Smooth muscle cell (in vitro differentiated cells): ENCODE data around the gene SQSTM1. TPM values are rescaled to one million over a fixed set of nuclear protein-coding genes. Genes with fewer than 3 reads are reported as not detected.

Source experiments
- DNase-seq: peaks from one replicate; lab custom pipeline; 2025; ENCODE audit not compliant: unreplicated experiment; lab: John Stamatoyannopoulos, UW
- H2AFZ ChIP-seq: fragments of 200-600 bp; sonication (generic); 2 replicates; pipeline ENCODE4 v1.6.0; 2016; ENCODE audit warnings: antibody characterized with exemption, low read depth, mild to moderate bottlenecking
- H3F3A ChIP-seq: fragments of 200-600 bp; sonication (generic); 2 replicates; pipeline ENCODE4 v1.6.0; 2017; ENCODE audit warnings: antibody characterized with exemption, low read depth
- H3K27ac ChIP-seq: fragments of 200-600 bp; sonication (generic); 2 replicates; pipeline ENCODE4 v1.5.1; 2016; ENCODE audit warnings: low read depth, mild to moderate bottlenecking
- H3K27me3 ChIP-seq: fragments of 200-600 bp; sonication (generic); 2 replicates; pipeline ENCODE4 v1.6.1; 2016; ENCODE audit warnings: low read depth, mild to moderate bottlenecking
- H3K36me3 ChIP-seq: fragments of 200-600 bp; sonication (generic); 2 replicates; pipeline ENCODE4 v1.5.1; 2016; ENCODE audit warnings: low read depth
- H3K4me1 ChIP-seq: fragments of 200-600 bp; sonication (generic); 2 replicates; pipeline ENCODE4 v1.5.1; 2016; ENCODE audit warnings: low read depth
- H3K4me2 ChIP-seq: fragments of 200-600 bp; sonication (generic); 2 replicates; pipeline ENCODE4 v1.6.0; 2016; ENCODE audit warnings: mild to moderate bottlenecking
- H3K4me3 ChIP-seq: fragments of 200-600 bp; sonication (generic); 2 replicates; pipeline ENCODE4 v1.5.1; 2016; ENCODE audit warnings: mild to moderate bottlenecking
- H3K79me2 ChIP-seq: fragments of 200-600 bp; sonication (generic); 2 replicates; pipeline ENCODE4 v1.6.0; 2016; ENCODE audit warnings: low read depth, mild to moderate bottlenecking
- H3K9ac ChIP-seq: fragments of 200-600 bp; sonication (generic); 2 replicates; pipeline ENCODE4 v1.6.0; 2016; ENCODE audit warnings: low read depth
- H3K9me3 ChIP-seq: fragments of 200-600 bp; sonication (generic); replicated peaks from 2 replicates; pipeline ENCODE4 v1.5.1; 2016; ENCODE audit warnings: low read depth
- H4K20me1 ChIP-seq: fragments of 200-600 bp; sonication (generic); 2 replicates; pipeline ENCODE4 v1.6.0; 2016; ENCODE audit warnings: low read depth
- WGBS: methylation state at CpG from one replicate; pipeline ENCODE4 v1.1.7; 2016; ENCODE audit warnings: low lambda C conversion rate; 5-methylcytosine and 5-hydroxymethylcytosine counted together
- polyA plus RNA-seq: library from polyadenylated mRNA; unstranded; fragments of >200 nt; fragmentation: Nextera tagmentation; extraction: Ambion mirVana; gene quantifications from 2 replicates; pipeline ENCODE4 v1.2.1, GENCODE V29; 2016
- total RNA-seq: library from RNA; depleted of rRNA; stranded (reverse); fragments of >200 nt; gene quantifications from 2 replicates; pipeline ENCODE4 v1.2.3, GENCODE V29; 2014
- TF ChIP-seq, protein P1 (sequence below): fragments of 200-600 bp; sonication (generic); IDR thresholded peaks from 2 replicates; pipeline ENCODE4 v1.5.1; 2017; ENCODE audit warnings: borderline replicate concordance, mild to moderate bottlenecking, antibody characterized with exemption; ENCODE audit not compliant: insufficient read depth, poor library complexity, severe bottlenecking

Gene SQSTM1
- total and polyA plus RNA-seq, 2 experiments from 2014 or later, result 114 to 159 TPM

DNA sequence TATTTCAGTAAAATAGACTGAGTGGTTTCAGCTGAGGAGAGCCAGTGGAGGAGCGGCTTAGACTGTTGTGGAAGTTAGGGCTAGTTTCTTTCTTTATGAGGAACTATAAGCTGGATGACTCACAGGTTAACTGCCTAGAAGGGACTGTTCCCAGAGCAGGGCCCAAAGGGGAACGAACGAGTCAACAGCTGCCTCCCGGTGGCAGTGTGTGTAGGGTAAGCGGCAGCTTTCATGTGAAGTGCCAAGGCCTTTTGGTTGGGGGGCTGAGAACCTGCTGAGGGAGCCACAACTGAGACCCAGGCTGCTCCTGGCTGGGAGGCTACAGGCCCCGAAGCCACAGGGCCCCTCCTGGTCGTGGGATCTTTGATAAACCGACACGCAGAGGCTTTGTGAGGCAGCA lies 7.0 kb downstream of the SQSTM1 start:
- H3K9ac ChIP-seq, result no peak overlapping the region
- no peak for DNase-seq
- H3K27ac ChIP-seq, result peak overlapping the region; percentile 64
- H4K20me1 ChIP-seq, result peaks cover 74% of the 10 kb centered on the region
- H3K4me2 ChIP-seq, result peak overlapping the region; percentile 7
- H3K79me2 ChIP-seq, result peaks cover 32% of the 10 kb centered on the region
- peaks cover 6% of the 10 kb centered on the region for H3F3A ChIP-seq
- peaks cover 2% of the 10 kb centered on the region for H3K4me1 ChIP-seq
- no peaks in the 10 kb centered on the region for H3K27me3 ChIP-seq
- H3K9me3 ChIP-seq, result no peaks in the 10 kb centered on the region
- H3K4me3 ChIP-seq, result no peak overlapping the region
- 46% methylated on average over 9 of the region's 9 CpGs for WGBS
- H3K36me3 ChIP-seq, result peaks cover 9% of the 10 kb centered on the region
- TF ChIP-seq, protein P1, sequence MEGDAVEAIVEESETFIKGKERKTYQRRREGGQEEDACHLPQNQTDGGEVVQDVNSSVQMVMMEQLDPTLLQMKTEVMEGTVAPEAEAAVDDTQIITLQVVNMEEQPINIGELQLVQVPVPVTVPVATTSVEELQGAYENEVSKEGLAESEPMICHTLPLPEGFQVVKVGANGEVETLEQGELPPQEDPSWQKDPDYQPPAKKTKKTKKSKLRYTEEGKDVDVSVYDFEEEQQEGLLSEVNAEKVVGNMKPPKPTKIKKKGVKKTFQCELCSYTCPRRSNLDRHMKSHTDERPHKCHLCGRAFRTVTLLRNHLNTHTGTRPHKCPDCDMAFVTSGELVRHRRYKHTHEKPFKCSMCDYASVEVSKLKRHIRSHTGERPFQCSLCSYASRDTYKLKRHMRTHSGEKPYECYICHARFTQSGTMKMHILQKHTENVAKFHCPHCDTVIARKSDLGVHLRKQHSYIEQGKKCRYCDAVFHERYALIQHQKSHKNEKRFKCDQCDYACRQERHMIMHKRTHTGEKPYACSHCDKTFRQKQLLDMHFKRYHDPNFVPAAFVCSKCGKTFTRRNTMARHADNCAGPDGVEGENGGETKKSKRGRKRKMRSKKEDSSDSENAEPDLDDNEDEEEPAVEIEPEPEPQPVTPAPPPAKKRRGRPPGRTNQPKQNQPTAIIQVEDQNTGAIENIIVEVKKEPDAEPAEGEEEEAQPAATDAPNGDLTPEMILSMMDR, result no peak
- no peak overlapping the region for H2AFZ ChIP-seq

GRCh38 chr5:179828756-179829421 lies 8.2 kb downstream of the SQSTM1 start:
- H3K36me3 ChIP-seq, result peaks cover 16% of the 10 kb centered on the region

GRCh38 chr5:179829732-179830435 lies 9.2 kb downstream of the SQSTM1 start:
- peaks cover 16% of the 10 kb centered on the region for H3K36me3 ChIP-seq
- no peak overlapping the region for H3K4me2 ChIP-seq
- peaks cover 18% of the 10 kb centered on the region for H3K79me2 ChIP-seq
- WGBS, result 96% methylated on average over 7 of the region's 7 CpGs
- TF ChIP-seq, protein P1, result no peak
- DNase-seq, result no peak
- H3K4me3 ChIP-seq, result no peak overlapping the region
- H3K4me1 ChIP-seq, result no peaks in the 10 kb centered on the region
- H4K20me1 ChIP-seq, result peaks cover 66% of the 10 kb centered on the region
- H3K9me3 ChIP-seq, result no peaks in the 10 kb centered on the region
- no peak overlapping the region for H3K9ac ChIP-seq
- H3K27me3 ChIP-seq, result no peaks in the 10 kb centered on the region
- H3K27ac ChIP-seq, result no peak overlapping the region
- H3F3A ChIP-seq, result no peaks in the 10 kb centered on the region
- H2AFZ ChIP-seq, result no peak overlapping the region

More at GRCh38 chr5:179828756-179829421, 8.2 kb downstream of the SQSTM1 start:
- Histone ChIP-seq H3K4me1 (no peaks in the 10 kb centered on the region), H4K20me1 (peaks cover 74% of the 10 kb centered on the region), H3K4me3 (no peak overlapping the region), H3K79me2 (peaks cover 28% of the 10 kb centered on the region), H3K9me3 (no peaks in the 10 kb centered on the region), H3F3A (peaks cover 6% of the 10 kb centered on the region), H3K9ac (no peak overlapping the region), H3K27me3 (no peaks in the 10 kb centered on the region), H3K4me2 (no peak overlapping the region), H2AFZ (no peak overlapping the region), H3K27ac (peak overlapping the region; percentile 64)
- WGBS, result 92% methylated on average over 3 of the region's 3 CpGs
- TF ChIP-seq, protein P1, result no peak
- no peak for DNase-seq
